ENCODE results near the gene TFF1.

GRCh38 chr21:42367367-42368165, 1.2 kb upstream of the TFF1 start:
- peak; percentile 3 for TF ChIP-seq CTCF (IDR thresholded peaks at IDR 0.05; ENCODE audit: borderline replicate concordance, extremely low read depth, low read length, poor library complexity, severe bottlenecking)
- TF ChIP-seq EZH2 (IDR thresholded peaks at IDR 0.05; ENCODE audit: borderline replicate concordance, low read depth, low read length, severe bottlenecking), result no peak
